SK-N-SH (cell line): ENCODE results near the gene IGSF9. TPM values are rescaled to one million over a fixed set of nuclear protein-coding genes. Genes with fewer than 3 reads are reported as not detected.

Experiments
- CTCF ChIA-PET: fragments of 300-600, 350-600 bp; formaldehyde crosslinking; extraction: SDS; loops from one replicate; lab custom pipeline; 2021; lab: Yijun Ruan, JAX
- POLR2A ChIA-PET: fragments of 350-600 bp; sonication (Branson Sonifier 250); formaldehyde crosslinking; extraction: SDS; loops from one replicate; lab custom pipeline; 2020; ENCODE audit warnings: antibody characterized with exemption, inconsistent platforms; lab: Yijun Ruan, JAX
- DNase-seq: peaks from one replicate; pipeline ENCODE4 v3.0.0; 2012
- H2AFZ ChIP-seq: fragments of 200-600 bp; sonication (generic); 2 replicates; pipeline ENCODE4 v1.8.1; 2016; ENCODE audit warnings: antibody characterized with exemption, mild to moderate bottlenecking, low read depth
- H3F3A ChIP-seq: fragments of 200-600 bp; sonication (generic); replicated peaks from 2 replicates; pipeline ENCODE3; 2016; ENCODE audit warnings: antibody characterized with exemption, mild to moderate bottlenecking; ENCODE audit not compliant: insufficient read depth
- H3K27ac ChIP-seq, 2 experiments: fragments of 200-500 bp in 1 of 2; fragments of 200-600 bp in 1 of 2; sonication (Bioruptor generic) in 1 of 2; sonication (generic), shearing (Covaris generic) in 1 of 2; 2 replicates each; pipeline versions ENCODE4 v1.5.1 to v1.6.1; 2014 to 2016; ENCODE audit warnings: low read depth in 2 of 2, inconsistent platforms in 1 of 2, low read length in 1 of 2, mild to moderate bottlenecking in 1 of 2, mixed read lengths in 1 of 2
- H3K27me3 ChIP-seq: fragments of 200-600 bp; sonication (generic), shearing (Covaris generic); 2 replicates; pipeline ENCODE4 v1.6.1; 2016; ENCODE audit warnings: mixed run types; ENCODE audit not compliant: insufficient read depth
- H3K36me3 ChIP-seq, 2 experiments: fragments of 200-500 bp in 1 of 2; fragments of 200-600 bp in 1 of 2; sonication (Bioruptor generic) in 1 of 2; sonication (generic) in 1 of 2; replicated peaks in 1 of 2; 2 replicates each; pipeline versions ENCODE3 to v1.5.1; 2014 to 2016; ENCODE audit warnings: low read length in 1 of 2, mild to moderate bottlenecking in 1 of 2; ENCODE audit not compliant: insufficient read depth in 2 of 2, control insufficient read depth in 1 of 2
- H3K4me1 ChIP-seq, 2 experiments: fragments of 200-500 bp in 1 of 2; fragments of 200-600 bp in 1 of 2; sonication (Bioruptor generic) in 1 of 2; sonication (generic), shearing (Covaris generic) in 1 of 2; 2 replicates each; pipeline versions ENCODE4 v1.5.1 to v1.6.1; 2014 to 2016; ENCODE audit warnings: low read depth in 1 of 2, low read length in 1 of 2, mixed run types in 1 of 2; ENCODE audit not compliant: insufficient read depth in 2 of 2, control insufficient read depth in 1 of 2
- H3K4me2 ChIP-seq: fragments of 200-600 bp; sonication (generic), shearing (Covaris generic); 2 replicates; pipeline ENCODE4 v1.6.1; 2017; ENCODE audit warnings: mixed run types
- H3K4me3 ChIP-seq, 2 experiments: fragments of 200-500 bp in 1 of 2; fragments of 200-600 bp in 1 of 2; sonication (Bioruptor generic) in 1 of 2; sonication (generic), shearing (Covaris generic) in 1 of 2; 2 replicates each; pipeline versions ENCODE4 v1.5.1 to v1.8.1; 2014 to 2016; ENCODE audit warnings: low read depth in 2 of 2, inconsistent platforms in 1 of 2, low read length in 1 of 2, mild to moderate bottlenecking in 1 of 2, mixed read lengths in 1 of 2, moderate library complexity in 1 of 2
- H3K79me2 ChIP-seq: fragments of 200-600 bp; sonication (generic); 2 replicates; pipeline ENCODE4 v1.8.1; 2017; ENCODE audit warnings: mild to moderate bottlenecking; ENCODE audit not compliant: insufficient read depth
- H3K9ac ChIP-seq: fragments of 200-600 bp; sonication (generic); 2 replicates; pipeline ENCODE4 v1.6.1; 2017; ENCODE audit warnings: mixed run types
- H3K9me2 ChIP-seq: fragments of 200-600 bp; sonication (generic); 2 replicates; pipeline ENCODE4 v1.6.1; 2017; ENCODE audit warnings: mixed run types
- H3K9me3 ChIP-seq: fragments of 200-600 bp; sonication (generic); 2 replicates; pipeline ENCODE4 v1.6.1; 2017; ENCODE audit warnings: mixed run types, mild to moderate bottlenecking, moderate library complexity
- H4K20me1 ChIP-seq: fragments of 200-600 bp; sonication (generic); 2 replicates; pipeline ENCODE4 v1.6.1; 2017; ENCODE audit warnings: mild to moderate bottlenecking, mixed run types; ENCODE audit not compliant: insufficient read depth
- CHD2 ChIP-seq: fragments of 150-350 bp; IDR thresholded peaks from 2 replicates; pipeline ENCODE4 v1.6.1; 2018; ENCODE audit warnings: low read length; ENCODE audit not compliant: partially characterized antibody
- ELF1 ChIP-seq: IDR thresholded peaks from 2 replicates; pipeline ENCODE4 v1.4.0; 2012
- EZH2phosphoT487 ChIP-seq: fragments of 200-600 bp; sonication (generic); IDR thresholded peaks from 2 replicates; pipeline ENCODE4 v1.6.1; 2017; ENCODE audit warnings: low read depth, mixed run types, mild to moderate bottlenecking, antibody characterized with exemption, moderate library complexity, borderline replicate concordance
- FOSL2 ChIP-seq: IDR thresholded peaks from 2 replicates; pipeline ENCODE4 v1.4.0; 2012; ENCODE audit warnings: low read depth, mild to moderate bottlenecking, moderate library complexity, borderline replicate concordance
- FOXM1 ChIP-seq: IDR thresholded peaks from 2 replicates; pipeline ENCODE4 v1.4.0; 2012; ENCODE audit warnings: low read depth, mild to moderate bottlenecking
- GABPA ChIP-seq: IDR thresholded peaks from 2 replicates; pipeline ENCODE4 v1.4.0; 2012; ENCODE audit warnings: low read depth, mild to moderate bottlenecking
- IRF3 ChIP-seq: fragments of 150-350 bp; IDR thresholded peaks from 2 replicates; pipeline ENCODE4 v1.6.1; 2016; ENCODE audit warnings: mild to moderate bottlenecking, low read depth, low read length
- JUND ChIP-seq: IDR thresholded peaks from 2 replicates; pipeline ENCODE4 v1.4.0; 2012
- MAX ChIP-seq: IDR thresholded peaks from 2 replicates; pipeline ENCODE4 v1.4.0; 2012; ENCODE audit warnings: low read depth
- NFIC ChIP-seq: IDR thresholded peaks from 2 replicates; pipeline ENCODE4 v1.4.0; 2012; ENCODE audit warnings: borderline replicate concordance
- RAD21 ChIP-seq: IDR thresholded peaks from 2 replicates; pipeline ENCODE4 v1.6.1; 2012; ENCODE audit warnings: mild to moderate bottlenecking, low read length
- REST ChIP-seq: IDR thresholded peaks from 2 replicates; pipeline ENCODE4 v1.6.1; 2012; ENCODE audit warnings: mild to moderate bottlenecking, low read depth, low read length, moderate library complexity
- RFX5 ChIP-seq: IDR thresholded peaks from 2 replicates; pipeline ENCODE4 v1.6.1; 2012; ENCODE audit warnings: mild to moderate bottlenecking, improper control_type of control experiment, low read length
- RXRA ChIP-seq: IDR thresholded peaks from 2 replicates; pipeline ENCODE4 v1.4.0; 2012; ENCODE audit warnings: low read depth, mild to moderate bottlenecking, borderline replicate concordance
- SMC3 ChIP-seq: IDR thresholded peaks from 2 replicates; pipeline ENCODE4 v1.6.1; 2012; ENCODE audit warnings: low read depth, low read length, improper control_type of control experiment
- TAF1 ChIP-seq: IDR thresholded peaks from 2 replicates; pipeline ENCODE4 v1.6.1; 2012; ENCODE audit warnings: low read depth, mild to moderate bottlenecking, low read length, moderate library complexity, borderline replicate concordance
- WGBS: methylation state at CpG from one replicate; pipeline ENCODE4 v1.1.6; 2017; ENCODE audit warnings: low lambda C conversion rate; 5-methylcytosine and 5-hydroxymethylcytosine counted together
- polyA plus RNA-seq, 3 experiments: library from polyadenylated mRNA; depleted of rRNA; stranded (reverse); fragments of >200 nt; gene quantifications; 2 replicates each; pipeline ENCODE4 v1.2.3, GENCODE V29; 2012

Gene IGSF9
- polyA plus RNA-seq, 1 of the 3 experiments (the other 2 are of a cell fraction) = 2.4 TPM

GRCh38 chr1:159952932-159953331, 7.5 kb upstream of the IGSF9 start:
- ChIA-PET POLR2A (no interaction called here), CTCF (interaction anchor here (0.9 to 13.1 kb wide), 7 partner anchors 16 to 154 kb away, joined by 3 to 100 read pairs (median 4); no protein-coding TSS in a partner anchor)
- H4K20me1 ChIP-seq = no peaks in the 10 kb centered on the region
- no peaks in the 10 kb centered on the region for H3K36me3 ChIP-seq
- 55% methylated on average over 5 of the region's 5 CpGs for WGBS
- H3K27me3 ChIP-seq = no peaks in the 10 kb centered on the region; the same call in 1 of the 2 replicates
- H3K27ac ChIP-seq = no peak overlapping the region
- DNase-seq = no peak
- no peaks in the 10 kb centered on the region for H3K9me2 ChIP-seq
- H3K4me3 ChIP-seq = no peak overlapping the region
- H3F3A ChIP-seq = no peaks in the 10 kb centered on the region
- H3K4me1 ChIP-seq = no peaks in the 10 kb centered on the region
- H3K79me2 ChIP-seq = no peaks in the 10 kb centered on the region
- H3K9me3 ChIP-seq = no peaks in the 10 kb centered on the region
- no peak overlapping the region for H3K9ac ChIP-seq
- no peak for TF ChIP-seq RAD21
- no peak for TF ChIP-seq EZH2phosphoT487
- no peak for TF ChIP-seq ELF1
- TF ChIP-seq RXRA = no peak
- TF ChIP-seq NFIC = no peak
- no peak for TF ChIP-seq FOSL2
- TF ChIP-seq TAF1 = no peak
- TF ChIP-seq IRF3 = no peak
- TF ChIP-seq FOXM1 = no peak
- no peak for TF ChIP-seq MAX
- TF ChIP-seq RFX5 = no peak
- no peak for TF ChIP-seq REST
- no peak for TF ChIP-seq GABPA
- no peak for TF ChIP-seq SMC3
- TF ChIP-seq CHD2 = no peak
- TF ChIP-seq JUND = no peak
- H2AFZ ChIP-seq = no peak overlapping the region
- no peak overlapping the region for H3K4me2 ChIP-seq
